ENCODE data around the gene LRP3. TPM values are rescaled to one million over a fixed set of nuclear protein-coding genes. Genes with fewer than 3 reads are reported as not detected.

LRP3 gene
- total RNA-seq, 1 donor from 2014 or later, result 0.25 TPM

- intact Hi-C loops (cut with micrococcal nuclease), result no loop called here
These were observed 55.7 kb downstream of the LRP3 start for GRCh38 chr19:33249740-33250366.

- intact Hi-C loops (cut with micrococcal nuclease), result no loop called here
These were observed 56.4 kb downstream of the LRP3 start for GRCh38 chr19:33250500-33250899.

- intact Hi-C loops (cut with micrococcal nuclease), result no loop called here
These were observed 56.9 kb downstream of the LRP3 start for GRCh38 chr19:33251076-33251475.

- intact Hi-C loops (cut with micrococcal nuclease), result no loop called here
These were observed 57.5 kb downstream of the LRP3 start for GRCh38 chr19:33251526-33252090.

GRCh38 chr19:33252418-33252962 lies 58.4 kb downstream of the LRP3 start:
- intact Hi-C loops (cut with micrococcal nuclease), result no loop called here

- intact Hi-C loops (cut with micrococcal nuclease), result no loop called here
These were observed 58.8 kb downstream of the LRP3 start for GRCh38 chr19:33252971-33253370.

GRCh38 chr19:33254245-33254824 lies 60.2 kb downstream of the LRP3 start:
- intact Hi-C loops (cut with micrococcal nuclease), result no loop called here

GRCh38 chr19:33255781-33256180 lies 61.7 kb downstream of the LRP3 start:
- intact Hi-C loops (cut with micrococcal nuclease), result no loop called here

- intact Hi-C loops (cut with micrococcal nuclease), result no loop called here
These were observed 62.1 kb downstream of the LRP3 start for GRCh38 chr19:33256261-33256660.

- intact Hi-C loops (cut with micrococcal nuclease), result no loop called here
These were observed 63.7 kb downstream of the LRP3 start for GRCh38 chr19:33257828-33258227.

Other genes starting within 250 kb of the LRP3 start
- 17.7 and 18.9 TPM in 2 replicates for gene CEP89, start 222.4 kb upstream of the LRP3 start, total RNA-seq
- gene FAAP24, start 222.1 kb upstream of the LRP3 start, total RNA-seq, result 8.7 and 9.0 TPM in 2 replicates
- gene RHPN2, start 129.4 kb upstream of the LRP3 start, total RNA-seq, result 0.48 and 0.66 TPM in 2 replicates
- 12.3 and 14.1 TPM in 2 replicates for gene GPATCH1, start 113.1 kb upstream of the LRP3 start, total RNA-seq
- gene WDR88, start 62.2 kb upstream of the LRP3 start, total RNA-seq, result not detected in 2 replicates
- not detected in 2 replicates for gene SLC7A10, start 31.5 kb downstream of the LRP3 start, total RNA-seq
- 0.07 and 0.09 TPM in 2 replicates for gene CEBPA, start 108.2 kb downstream of the LRP3 start, total RNA-seq
- gene CEBPG, start 179.4 kb downstream of the LRP3 start, total RNA-seq, result 22.0 and 22.3 TPM in 2 replicates